BJ (cell line): ENCODE data around the gene HINT3. TPM values are rescaled to one million over a fixed set of nuclear protein-coding genes. Genes with fewer than 3 reads are reported as not detected.
"Not testable (repeated sequence)": the region's sequence is repeated elsewhere in the genome, so short reads cannot be mapped to it uniquely, and the experiment has no call there.

Source experiments
- CTCF ChIA-PET: fragments of 350-600 bp; formaldehyde crosslinking; extraction: SDS; loops from one replicate; lab custom pipeline; 2021; ENCODE audit warnings: antibody characterized with exemption, inconsistent platforms; lab: Yijun Ruan, JAX
- POLR2A ChIA-PET: fragments of 300-600 bp; sonication (Branson Sonifier 250); formaldehyde crosslinking; extraction: SDS; loops from one replicate; lab custom pipeline; 2021; ENCODE audit warnings: antibody characterized with exemption; lab: Charles Lee
- DNase-seq: peaks from one replicate; pipeline ENCODE4 v3.0.0-alpha.2; 2011; ENCODE audit warnings: low read depth
- H3K27me3 ChIP-seq: 2 replicates; pipeline ENCODE4 v1.6.0; 2011; ENCODE audit warnings: low read length; ENCODE audit not compliant: control insufficient read depth, insufficient read depth
- H3K36me3 ChIP-seq: 2 replicates; pipeline ENCODE4 v1.5.1; 2011; ENCODE audit warnings: low read length; ENCODE audit not compliant: control insufficient read depth, insufficient read depth
- H3K4me3 ChIP-seq: 2 replicates; pipeline ENCODE4 v1.5.1; 2011; ENCODE audit warnings: low read depth, mild to moderate bottlenecking, control low read depth, low read length
- polyA minus RNA-seq: library from RNA; depleted of rRNA, polyadenylated mRNA; stranded (reverse); fragments of >200 nt; gene quantifications from 2 replicates; pipeline ENCODE4 v1.2.3, GENCODE V29; 2011; rRNA and poly(A)+ RNA removed
- polyA plus RNA-seq: library from polyadenylated mRNA; depleted of rRNA; stranded (reverse); fragments of >200 nt; gene quantifications from 2 replicates; pipeline ENCODE4 v1.2.3, GENCODE V29; 2011; rRNA removed
- TF ChIP-seq, protein P1 (sequence below): IDR thresholded peaks from 2 replicates; pipeline ENCODE4 v1.5.1; 2011; ENCODE audit warnings: low read depth, mild to moderate bottlenecking, control low read depth, inconsistent platforms, low read length, moderate library complexity; ENCODE audit not compliant: insufficient read depth

Gene HINT3
- 1.3 and 3.1 TPM in 2 replicates for polyA plus RNA-seq
- polyA minus RNA-seq = 1.1 and 2.1 TPM in 2 replicates

DNA sequence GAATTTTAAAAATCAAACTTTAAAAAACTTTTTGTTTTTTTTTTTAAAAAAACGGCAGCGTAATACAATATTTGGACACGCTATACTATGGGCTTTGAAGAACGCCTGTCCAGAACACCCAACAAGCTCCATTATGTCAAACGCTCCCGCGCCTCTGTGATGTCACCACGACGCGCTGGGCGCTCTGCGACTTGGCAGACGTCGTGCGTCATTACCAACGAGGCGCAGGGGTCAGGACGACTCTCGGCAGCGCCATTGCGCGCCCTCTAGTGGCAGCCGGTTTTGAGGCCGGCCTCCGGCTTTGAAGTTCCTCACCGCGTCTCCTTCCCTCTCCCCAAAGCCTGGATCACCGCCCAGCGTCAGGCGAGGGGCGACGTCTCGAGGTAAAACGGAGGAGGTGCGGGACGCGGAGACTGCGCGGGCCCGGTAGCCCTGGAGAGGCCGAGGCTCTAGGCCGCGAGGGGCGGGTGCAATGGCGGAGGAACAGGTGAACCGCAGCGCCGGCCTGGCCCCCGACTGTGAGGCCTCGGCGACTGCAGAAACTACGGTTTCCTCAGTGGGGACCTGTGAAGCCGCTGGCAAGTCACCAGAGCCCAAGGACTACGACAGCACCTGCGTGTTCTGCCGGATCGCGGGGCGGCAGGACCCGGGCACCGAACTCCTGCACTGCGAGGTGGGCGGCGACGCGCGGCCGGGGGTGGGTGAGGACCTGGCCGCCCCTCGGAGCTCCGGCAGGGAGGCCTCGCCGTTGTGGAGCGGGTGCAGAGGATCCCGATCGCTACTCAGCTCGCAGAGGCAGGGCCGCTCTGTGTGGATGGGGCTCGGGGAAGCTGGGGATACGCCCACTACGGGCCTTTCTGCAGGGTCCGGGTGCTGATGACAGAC lies at the start of gene HINT3:
Gene HINT3, plus strand, starts transcription at position 265 of the 885 bp plus-strand sequence. Its CDS starts 208 bp downstream, at position 473.
- TF ChIP-seq, protein P1, sequence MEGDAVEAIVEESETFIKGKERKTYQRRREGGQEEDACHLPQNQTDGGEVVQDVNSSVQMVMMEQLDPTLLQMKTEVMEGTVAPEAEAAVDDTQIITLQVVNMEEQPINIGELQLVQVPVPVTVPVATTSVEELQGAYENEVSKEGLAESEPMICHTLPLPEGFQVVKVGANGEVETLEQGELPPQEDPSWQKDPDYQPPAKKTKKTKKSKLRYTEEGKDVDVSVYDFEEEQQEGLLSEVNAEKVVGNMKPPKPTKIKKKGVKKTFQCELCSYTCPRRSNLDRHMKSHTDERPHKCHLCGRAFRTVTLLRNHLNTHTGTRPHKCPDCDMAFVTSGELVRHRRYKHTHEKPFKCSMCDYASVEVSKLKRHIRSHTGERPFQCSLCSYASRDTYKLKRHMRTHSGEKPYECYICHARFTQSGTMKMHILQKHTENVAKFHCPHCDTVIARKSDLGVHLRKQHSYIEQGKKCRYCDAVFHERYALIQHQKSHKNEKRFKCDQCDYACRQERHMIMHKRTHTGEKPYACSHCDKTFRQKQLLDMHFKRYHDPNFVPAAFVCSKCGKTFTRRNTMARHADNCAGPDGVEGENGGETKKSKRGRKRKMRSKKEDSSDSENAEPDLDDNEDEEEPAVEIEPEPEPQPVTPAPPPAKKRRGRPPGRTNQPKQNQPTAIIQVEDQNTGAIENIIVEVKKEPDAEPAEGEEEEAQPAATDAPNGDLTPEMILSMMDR = peak; percentile 96
- Histone ChIP-seq H3K4me3 (peak within 1 kb of the TSS; percentile 93), H3K36me3 (peaks cover 2% of the 10 kb centered on the region), H3K27me3 (no peaks in the 10 kb centered on the region)
- POLR2A ChIA-PET = interaction anchor here (0.5 to 0.6 kb wide), 2 partner anchors 32 to 728 kb away, joined by 3 to 4 read pairs; no protein-coding TSS in a partner anchor
- CTCF ChIA-PET = interaction anchor here (0.5 to 4.1 kb wide), 33 partner anchors 8 to 647 kb away, joined by 3 to 30 read pairs (median 5); partner anchors contain the start of gene NCOA7
- peak; percentile 66 for DNase-seq

DNA sequence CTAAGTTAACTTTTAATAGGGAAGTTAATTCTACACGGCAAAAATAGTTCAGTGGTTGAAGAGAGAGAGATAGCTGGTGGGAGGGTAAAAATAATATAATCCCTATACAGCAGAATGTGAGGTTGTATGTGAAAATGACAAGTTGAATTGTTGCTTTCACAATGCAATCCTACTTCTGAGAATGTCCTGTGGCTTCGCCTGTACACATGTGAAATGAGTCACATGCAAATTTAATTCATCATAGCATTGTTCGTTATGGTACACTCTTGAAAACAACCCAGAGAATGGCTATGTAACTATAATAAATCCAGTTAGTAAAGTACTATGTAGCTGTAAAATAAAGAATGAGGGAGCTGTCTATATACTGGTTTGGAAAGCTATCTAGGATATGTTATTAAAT lies 46.0 kb upstream of the HINT3 start:
- ChIA-PET CTCF (interaction anchor here (0.6 to 1.3 kb wide), 4 partner anchors 10 to 86 kb away, joined by 3 to 4 read pairs (median 4); no protein-coding TSS in a partner anchor), POLR2A (interaction anchor here (0.7 kb wide), 1 partner anchor 38 kb away, joined by 3 read pairs; no protein-coding TSS in a partner anchor)
- TF ChIP-seq, protein P1 = no peak
- Histone ChIP-seq H3K36me3 (peaks cover 4% of the 10 kb centered on the region; the same call in 1 of the 2 replicates), H3K27me3 (no peaks in the 10 kb centered on the region), H3K4me3 (no peak overlapping the region)
- DNase-seq = no peak

DNA sequence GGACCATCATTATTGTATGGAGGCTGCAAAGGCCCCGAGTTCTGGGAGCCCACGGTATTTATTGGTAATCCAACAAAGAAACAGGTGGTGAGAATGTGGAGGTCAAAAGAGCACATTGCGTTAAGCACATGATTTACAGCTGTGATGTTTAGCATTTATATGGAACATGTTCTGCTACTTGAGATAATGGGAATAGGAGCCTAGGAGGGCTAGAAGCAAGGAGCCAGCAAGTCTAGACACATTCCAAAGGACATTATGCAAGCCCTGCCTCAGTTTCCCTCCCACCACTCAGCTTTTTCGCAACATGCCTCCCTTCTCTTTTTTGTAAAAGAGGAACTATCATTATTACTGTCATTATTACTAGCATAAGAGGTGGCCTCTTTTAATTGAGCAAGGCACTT lies 45.5 kb upstream of the HINT3 start:
- H3K4me3 ChIP-seq, H3K27me3 ChIP-seq, DNase-seq, H3K36me3 ChIP-seq, POLR2A ChIA-PET: not testable (repeated sequence)
- CTCF ChIA-PET = interaction anchor here (0.6 to 1.3 kb wide), 5 partner anchors 11 to 86 kb away, joined by 3 to 4 read pairs (median 3); no protein-coding TSS in a partner anchor

DNA sequence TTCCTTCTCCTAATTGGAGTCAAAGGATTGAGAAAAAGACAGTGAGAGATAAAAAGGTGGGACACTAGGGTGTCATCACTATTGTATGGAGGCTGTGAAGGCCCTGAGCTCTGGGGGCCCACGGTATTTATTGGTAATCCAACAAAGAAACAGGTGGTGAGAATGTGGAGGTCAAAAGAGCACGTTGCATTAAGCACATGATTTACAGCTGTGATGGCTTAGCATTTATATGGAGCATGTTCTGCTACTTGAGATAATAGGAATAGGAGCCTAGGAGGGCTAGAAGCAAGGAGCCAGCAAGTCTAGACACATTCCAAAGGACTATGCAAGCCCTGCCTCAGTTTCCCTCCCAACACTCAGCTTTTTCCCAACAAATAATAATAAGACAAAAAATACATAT lies 44.1 kb upstream of the HINT3 start:
- POLR2A ChIA-PET, DNase-seq, H3K27me3 ChIP-seq, H3K36me3 ChIP-seq, CTCF ChIA-PET, H3K4me3 ChIP-seq: not testable (repeated sequence)

DNA sequence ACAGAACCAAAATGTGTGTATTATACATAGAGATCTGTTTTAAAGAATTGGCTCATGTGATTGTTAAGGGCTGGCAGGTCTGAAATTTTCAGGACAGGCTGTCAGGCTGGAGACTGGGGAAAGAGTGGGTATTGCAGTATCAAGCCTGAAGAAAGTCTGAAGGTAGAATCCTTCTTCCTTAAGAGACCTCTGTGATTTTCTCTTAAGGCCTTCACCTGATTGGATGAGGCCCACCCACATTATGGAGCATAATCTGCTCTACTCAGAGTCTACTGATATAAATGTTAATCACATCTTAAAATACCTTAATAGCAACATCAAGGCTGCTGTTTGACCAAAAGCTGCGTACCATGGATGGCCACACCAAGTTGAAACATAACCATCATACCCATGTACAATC lies 43.4 kb upstream of the HINT3 start:
- ChIA-PET POLR2A (interaction anchor here (0.5 kb wide), 1 partner anchor 62 kb away, joined by 4 read pairs; no protein-coding TSS in a partner anchor), CTCF (interaction anchor here (2.0 kb wide), 1 partner anchor 39 kb away, joined by 15 read pairs; no protein-coding TSS in a partner anchor)
- Histone ChIP-seq H3K4me3 (no peak overlapping the region), H3K36me3 (peaks cover 10% of the 10 kb centered on the region), H3K27me3 (no peaks in the 10 kb centered on the region)
- TF ChIP-seq, protein P1 = no peak
- no peak for DNase-seq
